ENCODE measurements around the gene GPSM1.

Gene GPSM1

GRCh38 chr9:136359774-136360718 lies 32.7 kb downstream of the GPSM1 start:
- DNase-seq (ENCODE audit: low read depth in 2 of 2): no peak

GRCh38 chr9:136361047-136361753 lies 33.9 kb downstream of the GPSM1 start:
- DNase-seq (ENCODE audit: low read depth in 2 of 2): no peak

- no peak for DNase-seq (ENCODE audit: low read depth in 2 of 2)
Observed at GRCh38 chr9:136361754-136362449, 34.6 kb downstream of the GPSM1 start.

- DNase-seq (ENCODE audit: low read depth in 2 of 2): no peak
Observed at GRCh38 chr9:136362450-136362784, 35.1 kb downstream of the GPSM1 start.

GRCh38 chr9:136363106-136363948 lies 36.0 kb downstream of the GPSM1 start, which contains the start of gene DNLZ:
Gene DNLZ (minus strand): TSS chr9:136363744. CDS start chr9:136363714, 30 bp downstream.
- DNase-seq (ENCODE audit: low read depth in 2 of 2): peak; percentile 86 to 87

- no peak for DNase-seq (ENCODE audit: low read depth in 2 of 2)
Observed at GRCh38 chr9:136363949-136364748, 36.8 kb downstream of the GPSM1 start.

- DNase-seq (ENCODE audit: low read depth in 2 of 2): no peak
Observed at GRCh38 chr9:136364942-136365774, 37.8 kb downstream of the GPSM1 start.

- no peak for DNase-seq (ENCODE audit: low read depth in 2 of 2)
Observed at GRCh38 chr9:136365775-136366222, 38.5 kb downstream of the GPSM1 start.

- DNase-seq (ENCODE audit: low read depth in 2 of 2): no peak
Observed at GRCh38 chr9:136366826-136367225, 39.5 kb downstream of the GPSM1 start.

GRCh38 chr9:136367296-136368145 lies 40.2 kb downstream of the GPSM1 start:
- no peak for DNase-seq (ENCODE audit: low read depth in 2 of 2)

- no peak for DNase-seq (ENCODE audit: low read depth in 2 of 2)
Observed at GRCh38 chr9:136368190-136368589, 40.9 kb downstream of the GPSM1 start.

GRCh38 chr9:136370037-136370436 lies 42.7 kb downstream of the GPSM1 start:
- DNase-seq (ENCODE audit: low read depth in 2 of 2): no peak

- DNase-seq (ENCODE audit: low read depth in 2 of 2): no peak
Observed at GRCh38 chr9:136370687-136371532, 43.6 kb downstream of the GPSM1 start.

- no peak for DNase-seq (ENCODE audit: low read depth in 2 of 2)
Observed at GRCh38 chr9:136371533-136371880, 44.2 kb downstream of the GPSM1 start.

- no peak for DNase-seq (ENCODE audit: low read depth in 2 of 2)
Observed at GRCh38 chr9:136372006-136372405, 44.7 kb downstream of the GPSM1 start.

GRCh38 chr9:136372561-136373299 lies 45.4 kb downstream of the GPSM1 start:
- no peak for DNase-seq (ENCODE audit: low read depth in 2 of 2)
